ENCODE measurements around the gene TUBA4B. TPM values are rescaled to one million over a fixed set of nuclear protein-coding genes. Genes with fewer than 3 reads are reported as not detected.

TUBA4B gene
- total RNA-seq, 4 donors from 2014 or later = not detected

DNA sequence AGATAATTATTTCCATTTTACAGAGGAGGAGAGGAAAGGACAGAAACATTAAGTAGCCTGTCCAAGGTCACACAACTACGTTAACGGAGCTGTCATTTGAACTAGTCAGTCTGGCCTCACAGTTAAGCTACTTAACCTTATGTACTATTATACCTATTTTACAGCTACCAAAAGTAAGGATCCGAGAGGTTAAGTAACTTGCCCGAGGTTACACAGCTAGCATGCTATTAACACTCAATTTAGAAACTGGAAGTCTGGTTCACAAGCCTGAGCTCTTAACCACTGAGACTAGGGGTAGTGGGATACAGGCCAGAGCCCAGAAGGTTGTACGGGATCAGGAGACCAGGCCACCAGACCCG lies 8.3 kb upstream of the TUBA4B start:
- in situ Hi-C loops (cut with MboI; ENCODE audit: low pct_ligation_motif_present in 1 of 4, low pct_unique_long_range_greater_than_20kb in 1 of 4, low sequenced_read_pairs in 3 of 4) = no loop called here
- H3K9me3 ChIP-seq = no peaks in the 10 kb centered on the region
- no peak for DNase-seq
- intact Hi-C loops (cut with DNase I; ENCODE audit: low total_unique reads) = loop anchor here (10.0 kb wide), 1 partner anchor 1610 kb away; no protein-coding TSS in a partner anchor
- H3K36me3 ChIP-seq = no peaks in the 10 kb centered on the region
- H3K4me3 ChIP-seq = peak overlapping the region; percentile 65 to 95 (median 83)
- TF ChIP-seq POLR2AphosphoS5 (IDR thresholded peaks at IDR 0.05) (no peak), CTCF (IDR thresholded peaks at IDR 0.05) (no peak), EP300 (IDR thresholded peaks at IDR 0.05; ENCODE audit: low read depth) (no peak), POLR2A (IDR thresholded peaks at IDR 0.05) (no peak)
- peaks cover 27 to 47% (median 43%) of the 10 kb centered on the region in 4 donors for H3K4me1 ChIP-seq
- H3K27me3 ChIP-seq = no peaks in the 10 kb centered on the region
- 29 to 34% methylated on average over 4 to 6 of the region's 6 CpGs for WGBS, 2 donors (ENCODE audit: low coverage in 1 of 2)
- peak overlapping the region; percentile 94 to 97 (median 94) for H3K27ac ChIP-seq

GRCh38 chr2:219245148-219245898 lies 7.7 kb upstream of the TUBA4B start, which contains the start of the genes GLB1L and STK16:
TSS of gene GLB1L (minus strand) at chr2:219245444. CDS start at chr2:219243573, 1,871 bp downstream.
TSS of gene STK16 (plus strand) at chr2:219245479. CDS start at chr2:219246000, 521 bp downstream.
- in situ Hi-C loops (cut with MboI; ENCODE audit: low pct_ligation_motif_present in 1 of 4, low pct_unique_long_range_greater_than_20kb in 1 of 4, low sequenced_read_pairs in 3 of 4) (no loop called here), intact Hi-C loops (cut with DNase I; ENCODE audit: low total_unique reads) (loop anchor here (10.0 kb wide), 1 partner anchor 1611 kb away; no protein-coding TSS in a partner anchor)
- Histone ChIP-seq H3K27ac (peak within 1 kb of the TSS; percentile 94 to 97 (median 94)), H3K4me3 (peak within 1 kb of the TSS; percentile 65 to 95 (median 83)), H3K9me3 (no peaks in the 10 kb centered on the region), H3K4me1 (peaks cover 32 to 53% (median 49%) of the 10 kb centered on the region in 4 donors), H3K36me3 (no peaks in the 10 kb centered on the region), H3K27me3 (no peaks in the 10 kb centered on the region)
- WGBS, 2 donors (ENCODE audit: low coverage in 1 of 2) = 1% methylated on average over 46 of the region's 46 CpGs; no CpG with 5 or more reads in 1 of the 2 donors
- TF ChIP-seq CTCF (IDR thresholded peaks at IDR 0.05) (no peak), EP300 (IDR thresholded peaks at IDR 0.05; ENCODE audit: low read depth) (peak; percentile 52), POLR2A (IDR thresholded peaks at IDR 0.05) (peak; percentile 91), POLR2AphosphoS5 (IDR thresholded peaks at IDR 0.05) (peak; percentile 95 to 98 (median 95))
- DNase-seq = peak; percentile 96

- H3K27me3 ChIP-seq = no peaks in the 10 kb centered on the region
- in situ Hi-C loops (cut with MboI; ENCODE audit: low pct_ligation_motif_present in 1 of 4, low pct_unique_long_range_greater_than_20kb in 1 of 4, low sequenced_read_pairs in 3 of 4) (no loop called here), intact Hi-C loops (cut with DNase I; ENCODE audit: low total_unique reads) (loop anchor here (10.0 kb wide), 1 partner anchor 1611 kb away; no protein-coding TSS in a partner anchor)
- peak overlapping the region; percentile 94 to 97 (median 94) for H3K27ac ChIP-seq
- H3K9me3 ChIP-seq = no peaks in the 10 kb centered on the region
- WGBS, 2 donors (ENCODE audit: low coverage in 1 of 2) = 6% methylated on average over 10 of the region's 10 CpGs; no CpG with 5 or more reads in 1 of the 2 donors
- H3K4me3 ChIP-seq = peak overlapping the region; percentile 65 to 95 (median 83)
- DNase-seq = no peak
- peaks cover 37 to 58% (median 53%) of the 10 kb centered on the region in 4 donors for H3K4me1 ChIP-seq
- H3K36me3 ChIP-seq = no peaks in the 10 kb centered on the region
- TF ChIP-seq POLR2A (IDR thresholded peaks at IDR 0.05) (no peak), EP300 (IDR thresholded peaks at IDR 0.05; ENCODE audit: low read depth) (no peak), POLR2AphosphoS5 (IDR thresholded peaks at IDR 0.05) (no peak), CTCF (IDR thresholded peaks at IDR 0.05) (no peak)
Measured at GRCh38 chr2:219245899-219246230, 7.2 kb upstream of the TUBA4B start.

GRCh38 chr2:219246559-219246958 lies 6.5 kb upstream of the TUBA4B start:
- Histone ChIP-seq H3K36me3 (no peaks in the 10 kb centered on the region), H3K4me1 (peaks cover 41 to 65% (median 58%) of the 10 kb centered on the region in 4 donors), H3K27me3 (no peaks in the 10 kb centered on the region), H3K9me3 (no peaks in the 10 kb centered on the region), H3K27ac (peak overlapping the region in 3 of 4 donors; percentile 94 to 97 (median 94)), H3K4me3 (no peak overlapping the region)
- DNase-seq = no peak
- 91% methylated on average over 10 of the region's 10 CpGs; no CpG with 5 or more reads in 1 of the 2 donors for WGBS, 2 donors (ENCODE audit: low coverage in 1 of 2)
- intact Hi-C loops (cut with DNase I; ENCODE audit: low total_unique reads) (loop anchor here (10.0 kb wide), 1 partner anchor 1612 kb away; no protein-coding TSS in a partner anchor), in situ Hi-C loops (cut with MboI; ENCODE audit: low pct_ligation_motif_present in 1 of 4, low pct_unique_long_range_greater_than_20kb in 1 of 4, low sequenced_read_pairs in 3 of 4) (no loop called here)
- TF ChIP-seq POLR2A (IDR thresholded peaks at IDR 0.05) (no peak), EP300 (IDR thresholded peaks at IDR 0.05; ENCODE audit: low read depth) (no peak), CTCF (IDR thresholded peaks at IDR 0.05) (no peak), POLR2AphosphoS5 (IDR thresholded peaks at IDR 0.05) (no peak)
